ENCODE measurements around the gene BRSK2.

- no peak for TF ChIP-seq TARDBP (IDR thresholded peaks at IDR 0.05)
- TF ChIP-seq FOXK2 (IDR thresholded peaks at IDR 0.05) = no peak
- TF ChIP-seq FOXA1 (IDR thresholded peaks at IDR 0.05) = no peak
- no peak for TF ChIP-seq ZNF384 (IDR thresholded peaks at IDR 0.05)
- TF ChIP-seq SP1 (IDR thresholded peaks at IDR 0.05) = no peak
- no peak for TF ChIP-seq HDGF (IDR thresholded peaks at IDR 0.05; ENCODE audit: borderline replicate concordance)
- TF ChIP-seq BHLHE40 (IDR thresholded peaks at IDR 0.05; ENCODE audit: borderline replicate concordance) = no peak
- TF ChIP-seq SUZ12 (IDR thresholded peaks at IDR 0.05) = no peak
- no peak for TF ChIP-seq ELF4 (IDR thresholded peaks at IDR 0.05)
These were observed 98.3 kb downstream of the BRSK2 start for GRCh38 chr11:1487851-1488574.
